Osteocyte (in vitro differentiated cells): Measurements from ENCODE around the gene JPT2. TPM values are rescaled to one million over a fixed set of nuclear protein-coding genes. Genes with fewer than 3 reads are reported as not detected.

Experiments
- DNase-seq: peaks from one replicate; pipeline ENCODE4 v3.0.0; 2021; ENCODE audit warnings: mixed read lengths; ENCODE audit not compliant: unreplicated experiment; ENCODE audit errors: extremely low spot score
- H3K27ac Mint-ChIP-seq: one replicate; pipeline ENCODE4 v1.8.0; 2021; ENCODE audit warnings: mild to moderate bottlenecking, mixed read lengths; ENCODE audit not compliant: unreplicated experiment
- H3K27me3 Mint-ChIP-seq: one replicate; pipeline ENCODE4 v1.8.0; 2021; ENCODE audit warnings: mixed read lengths; ENCODE audit not compliant: unreplicated experiment
- H3K36me3 Mint-ChIP-seq: one replicate; pipeline ENCODE4 v1.8.0; 2021; ENCODE audit warnings: mixed read lengths; ENCODE audit not compliant: unreplicated experiment
- H3K4me1 Mint-ChIP-seq: one replicate; pipeline ENCODE4 v1.8.0; 2021; ENCODE audit warnings: mixed read lengths; ENCODE audit not compliant: unreplicated experiment
- H3K4me3 Mint-ChIP-seq: one replicate; pipeline ENCODE4 v1.8.0; 2021; ENCODE audit warnings: mild to moderate bottlenecking, moderate library complexity, mixed read lengths; ENCODE audit not compliant: unreplicated experiment
- H3K9me3 Mint-ChIP-seq: one replicate; pipeline ENCODE4 v1.8.0; 2021; ENCODE audit warnings: mixed read lengths; ENCODE audit not compliant: unreplicated experiment
- long read RNA-seq: library from polyadenylated mRNA; unstranded; transcript quantifications from one replicate; pipeline ENCODE4 v2.0.0, GENCODE V29; 2021
- total RNA-seq: library from RNA; stranded (reverse); gene quantifications from 2 replicates; pipeline ENCODE4 v1.2.1, GENCODE V29; 2021
- TF ChIP-seq, protein P1 (sequence below): fragments of 200-600 bp; sonication (generic); IDR thresholded peaks from 2 replicates; pipeline ENCODE4 v1.5.0; 2021; ENCODE audit warnings: antibody characterized with exemption, mild to moderate bottlenecking, moderate library complexity

Gene JPT2, protein sequence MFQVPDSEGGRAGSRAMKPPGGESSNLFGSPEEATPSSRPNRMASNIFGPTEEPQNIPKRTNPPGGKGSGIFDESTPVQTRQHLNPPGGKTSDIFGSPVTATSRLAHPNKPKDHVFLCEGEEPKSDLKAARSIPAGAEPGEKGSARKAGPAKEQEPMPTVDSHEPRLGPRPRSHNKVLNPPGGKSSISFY
- total RNA-seq: 53.6 and 55.1 TPM in 2 replicates
- long read RNA-seq, transcript JPT2-201 (5 exons, 3,718 nt): major isoform, 17 of 52 reads
- long read RNA-seq, partial matches to known transcripts: 0 of 52 reads
- long read RNA-seq, other reads (novel, unspliced or antisense): 34 of 52 reads

DNA sequence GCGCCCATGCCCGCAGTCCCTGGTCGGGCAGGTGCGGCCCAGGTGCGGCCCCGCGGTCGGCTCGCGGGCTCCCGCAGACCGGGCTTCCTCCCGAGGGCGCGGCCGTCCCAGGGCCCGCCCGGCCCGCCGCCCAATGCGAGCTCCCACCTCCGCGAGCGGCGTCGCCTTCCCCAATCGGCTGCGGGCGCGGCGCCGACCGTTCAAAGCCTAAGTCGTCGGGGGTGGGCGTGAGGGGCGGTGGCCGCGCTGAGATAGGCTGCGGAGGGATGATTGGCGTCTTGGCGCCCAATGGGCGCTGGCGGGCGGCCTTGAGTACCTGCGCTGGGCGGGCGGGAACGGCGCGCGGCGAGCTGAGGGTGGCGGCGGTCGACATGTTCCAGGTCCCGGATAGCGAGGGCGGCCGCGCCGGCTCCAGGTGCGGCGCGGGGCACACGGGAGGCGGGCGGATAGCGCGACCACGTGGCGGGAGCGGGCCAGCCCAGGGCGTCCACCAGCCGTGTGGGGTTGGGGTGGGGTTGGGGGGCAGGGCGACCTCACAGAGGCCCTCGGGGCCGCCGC is at the start of gene JPT2:
Gene JPT2, plus strand, starts transcription at position 338 of the 558 bp plus-strand sequence. Its CDS starts 34 bp downstream, at position 372.
- Mint-ChIP-seq H3K27ac (peak within 1 kb of the TSS; percentile 86), H3K4me1 (peaks cover 30% of the 10 kb centered on the region), H3K36me3 (peaks cover 22% of the 10 kb centered on the region), H3K9me3 (no peaks in the 10 kb centered on the region), H3K4me3 (peak within 1 kb of the TSS; percentile 88), H3K27me3 (no peaks in the 10 kb centered on the region)
- TF ChIP-seq, protein P1, sequence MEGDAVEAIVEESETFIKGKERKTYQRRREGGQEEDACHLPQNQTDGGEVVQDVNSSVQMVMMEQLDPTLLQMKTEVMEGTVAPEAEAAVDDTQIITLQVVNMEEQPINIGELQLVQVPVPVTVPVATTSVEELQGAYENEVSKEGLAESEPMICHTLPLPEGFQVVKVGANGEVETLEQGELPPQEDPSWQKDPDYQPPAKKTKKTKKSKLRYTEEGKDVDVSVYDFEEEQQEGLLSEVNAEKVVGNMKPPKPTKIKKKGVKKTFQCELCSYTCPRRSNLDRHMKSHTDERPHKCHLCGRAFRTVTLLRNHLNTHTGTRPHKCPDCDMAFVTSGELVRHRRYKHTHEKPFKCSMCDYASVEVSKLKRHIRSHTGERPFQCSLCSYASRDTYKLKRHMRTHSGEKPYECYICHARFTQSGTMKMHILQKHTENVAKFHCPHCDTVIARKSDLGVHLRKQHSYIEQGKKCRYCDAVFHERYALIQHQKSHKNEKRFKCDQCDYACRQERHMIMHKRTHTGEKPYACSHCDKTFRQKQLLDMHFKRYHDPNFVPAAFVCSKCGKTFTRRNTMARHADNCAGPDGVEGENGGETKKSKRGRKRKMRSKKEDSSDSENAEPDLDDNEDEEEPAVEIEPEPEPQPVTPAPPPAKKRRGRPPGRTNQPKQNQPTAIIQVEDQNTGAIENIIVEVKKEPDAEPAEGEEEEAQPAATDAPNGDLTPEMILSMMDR: no peak
- DNase-seq: peak; percentile 97

- no peaks in the 10 kb centered on the region for H3K9me3 Mint-ChIP-seq
Measured at GRCh38 chr16:1630450-1631213, 47.4 kb upstream of the JPT2 start.

GRCh38 chr16:1631230-1631629 is 46.8 kb upstream of the JPT2 start:
- no peak overlapping the region for H3K27ac Mint-ChIP-seq
- H3K36me3 Mint-ChIP-seq: peaks cover 46% of the 10 kb centered on the region
- H3K4me1 Mint-ChIP-seq: peaks cover 2% of the 10 kb centered on the region
- H3K27me3 Mint-ChIP-seq: no peaks in the 10 kb centered on the region
- no peaks in the 10 kb centered on the region for H3K9me3 Mint-ChIP-seq
- H3K4me3 Mint-ChIP-seq: no peak overlapping the region
- TF ChIP-seq, protein P1: no peak
- DNase-seq: no peak

More at GRCh38 chr16:1630450-1631213, 47.4 kb upstream of the JPT2 start:
- no peak for DNase-seq
- peaks cover 46% of the 10 kb centered on the region for H3K36me3 Mint-ChIP-seq
- no peaks in the 10 kb centered on the region for H3K27me3 Mint-ChIP-seq
- no peak overlapping the region for H3K4me3 Mint-ChIP-seq
- TF ChIP-seq, protein P1: no peak
- no peak overlapping the region for H3K27ac Mint-ChIP-seq
- H3K4me1 Mint-ChIP-seq: peaks cover 2% of the 10 kb centered on the region

DNA sequence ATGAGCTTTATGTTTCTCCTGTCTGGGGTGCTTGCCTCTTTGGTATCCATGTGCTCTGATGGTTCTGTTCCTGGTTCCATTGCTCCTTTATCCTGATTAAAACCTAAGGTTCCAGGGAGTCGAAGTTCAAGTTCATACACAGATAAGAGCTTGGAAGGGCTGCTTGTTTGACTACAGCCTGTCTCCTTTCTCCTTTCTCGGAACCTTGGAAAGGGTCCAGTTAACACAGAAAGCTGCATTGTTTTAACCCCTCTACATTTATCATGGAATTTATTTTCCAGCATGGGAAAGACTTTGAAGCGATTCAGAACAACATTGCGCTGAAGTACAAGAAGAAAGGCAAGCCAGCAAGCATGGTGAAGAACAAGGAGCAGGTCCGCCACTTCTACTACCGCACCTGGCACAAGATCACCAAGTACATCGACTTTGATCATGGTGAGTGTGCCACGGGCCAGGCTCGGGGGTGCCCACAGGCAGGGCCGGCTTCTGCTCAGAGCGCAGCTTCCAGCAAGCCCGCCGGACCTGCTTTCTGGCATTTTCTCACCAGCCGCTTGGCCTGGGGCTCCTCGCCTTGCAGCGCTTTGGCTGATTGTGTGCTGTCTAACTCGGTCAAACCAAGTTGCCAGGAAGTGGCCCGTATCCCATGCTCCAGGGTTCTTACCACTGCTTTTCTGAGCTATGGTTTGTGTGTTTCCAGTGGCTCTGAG is 46.0 kb upstream of the JPT2 start:
- H3K4me1 Mint-ChIP-seq: peaks cover 2% of the 10 kb centered on the region
- H3K9me3 Mint-ChIP-seq: no peaks in the 10 kb centered on the region
- H3K27me3 Mint-ChIP-seq: no peaks in the 10 kb centered on the region
- peaks cover 42% of the 10 kb centered on the region for H3K36me3 Mint-ChIP-seq
- TF ChIP-seq, protein P1: no peak
- no peak for DNase-seq
- no peak overlapping the region for H3K4me3 Mint-ChIP-seq
- H3K27ac Mint-ChIP-seq: no peak overlapping the region
